Measurements from ENCODE around the gene VWDE. TPM values are rescaled to one million over a fixed set of nuclear protein-coding genes. Genes with fewer than 3 reads are reported as not detected.

VWDE gene
- total and polyA plus RNA-seq, 10 of the 15 experiments (the other 5 are each of a cell fraction or from before 2014, with no cell fraction given): 0.74 to 2.1 (median 1.3) TPM

GRCh38 chr7:12305502-12305901 is 98.2 kb downstream of the VWDE start (continued):
- no peak for TF ChIP-seq ZNF592 (IDR thresholded peaks at IDR 0.05)
- no peak for TF ChIP-seq BHLHE40 (IDR thresholded peaks at IDR 0.05; ENCODE audit: borderline replicate concordance in 1 of 2, low read depth in 2 of 2, low read length in 1 of 2)

GRCh38 chr7:12303495-12303894 is 100.2 kb downstream of the VWDE start:
- ChIA-PET POLR2A (no interaction called here), CTCF (interaction anchor here (1.1 kb wide), 1 partner anchor 12 kb away, joined by 4 read pairs; no protein-coding TSS in a partner anchor), RAD21 (ENCODE audit: unreplicated experiment) (no interaction called here), SMC1A (ENCODE audit: uncharacterized antibody, unreplicated experiment) (no interaction called here)
- BruUV-seq (replicated peaks): no TSS peak
- no peaks in the 10 kb centered on the region for H4K20me1 ChIP-seq (ENCODE audit: control insufficient read depth, insufficient read depth)
- H3K4me2 ChIP-seq (ENCODE audit: control insufficient read depth, insufficient read depth): no peak overlapping the region
- intact Hi-C loops (cut with micrococcal nuclease; ENCODE audit: unreplicated experiment) (no loop called here), in situ Hi-C loops (cut with MboI) (no loop called here)
- no peak for DNase-seq (ENCODE audit: low read depth, low spot score)
- no peaks in the 10 kb centered on the region for H3K9me3 ChIP-seq (replicated peaks; ENCODE audit: control insufficient read depth, insufficient read depth, low read length)
- H3K4me1 ChIP-seq (ENCODE audit: control insufficient read depth, insufficient read depth, low read length): no peaks in the 10 kb centered on the region
- H3K4me3 ChIP-seq: no peak overlapping the region
- H3K9ac ChIP-seq (ENCODE audit: control insufficient read depth, insufficient read depth, low read length): no peak overlapping the region
- no peak for ATAC-seq
- H3K79me2 ChIP-seq (ENCODE audit: control insufficient read depth, insufficient read depth, low read length): no peaks in the 10 kb centered on the region
- H2AFZ ChIP-seq (ENCODE audit: control insufficient read depth, low read depth, low read length): no peak overlapping the region
- no peak for FAIRE-seq
- WGBS (ENCODE audit: insufficient coverage, insufficient replicate concordance, low lambda C conversion rate, missing lambda C conversion rate): 21% methylated on average over 4 of the region's 4 CpGs
- TF ChIP-seq IKZF2 (IDR thresholded peaks at IDR 0.05) (no peak), MXI1 (IDR thresholded peaks at IDR 0.05; ENCODE audit: low read depth, low read length) (no peak), CHD4 (IDR thresholded peaks at IDR 0.05) (no peak)
- no peaks in the 10 kb centered on the region for H3K36me3 ChIP-seq (ENCODE audit: control insufficient read depth in 2 of 2, insufficient read depth in 2 of 2, low read length in 1 of 2)
- no peaks in the 10 kb centered on the region; a peak in 2 of 4 replicates for H3K27me3 ChIP-seq (replicated peaks in 1 of 2; ENCODE audit: control insufficient read depth in 2 of 2, insufficient read depth in 2 of 2, low read length in 1 of 2)
- H3K27ac ChIP-seq (ENCODE audit: control insufficient read depth, insufficient read depth): no peak overlapping the region

Measured in GM12878 (cell line).